ENCODE data around the gene SEZ6. TPM values are rescaled to one million over a fixed set of nuclear protein-coding genes. Genes with fewer than 3 reads are reported as not detected.
A peak's percentile ranks its signal among the peaks of the same experiment; 100 is the strongest.

Gene SEZ6
- total RNA-seq, 1 donor = not detected

GRCh38 chr17:28928061-28928460 lies 77.8 kb downstream of the SEZ6 start:
- TF ChIP-seq, protein P1, sequence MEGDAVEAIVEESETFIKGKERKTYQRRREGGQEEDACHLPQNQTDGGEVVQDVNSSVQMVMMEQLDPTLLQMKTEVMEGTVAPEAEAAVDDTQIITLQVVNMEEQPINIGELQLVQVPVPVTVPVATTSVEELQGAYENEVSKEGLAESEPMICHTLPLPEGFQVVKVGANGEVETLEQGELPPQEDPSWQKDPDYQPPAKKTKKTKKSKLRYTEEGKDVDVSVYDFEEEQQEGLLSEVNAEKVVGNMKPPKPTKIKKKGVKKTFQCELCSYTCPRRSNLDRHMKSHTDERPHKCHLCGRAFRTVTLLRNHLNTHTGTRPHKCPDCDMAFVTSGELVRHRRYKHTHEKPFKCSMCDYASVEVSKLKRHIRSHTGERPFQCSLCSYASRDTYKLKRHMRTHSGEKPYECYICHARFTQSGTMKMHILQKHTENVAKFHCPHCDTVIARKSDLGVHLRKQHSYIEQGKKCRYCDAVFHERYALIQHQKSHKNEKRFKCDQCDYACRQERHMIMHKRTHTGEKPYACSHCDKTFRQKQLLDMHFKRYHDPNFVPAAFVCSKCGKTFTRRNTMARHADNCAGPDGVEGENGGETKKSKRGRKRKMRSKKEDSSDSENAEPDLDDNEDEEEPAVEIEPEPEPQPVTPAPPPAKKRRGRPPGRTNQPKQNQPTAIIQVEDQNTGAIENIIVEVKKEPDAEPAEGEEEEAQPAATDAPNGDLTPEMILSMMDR (IDR thresholded peaks at IDR 0.05; ENCODE audit: insufficient read depth, low read depth, low read length) = no peak
- no peak overlapping the region for H3K4me3 ChIP-seq (ENCODE audit: low read depth, low read length)
- no peak for DNase-seq (ENCODE audit: low read depth)

DNA sequence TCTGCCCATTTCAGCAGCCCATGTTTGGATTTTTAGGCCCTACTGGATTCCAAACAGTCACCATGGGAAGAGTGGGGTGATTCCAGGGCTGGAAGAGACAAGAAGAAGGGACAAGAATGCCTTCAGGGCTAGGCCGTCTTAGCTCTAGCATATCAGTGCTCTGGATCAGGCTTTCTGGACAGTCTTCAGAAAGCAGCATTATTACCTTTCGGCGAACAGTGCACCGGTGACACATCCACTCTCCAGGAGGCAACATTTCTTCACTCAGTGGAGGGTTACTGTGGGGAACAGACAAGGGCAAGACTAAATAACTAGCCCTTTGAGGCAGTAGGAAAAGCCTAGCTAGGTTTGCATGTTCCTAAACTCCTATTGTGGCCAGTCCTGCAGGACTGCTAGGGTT lies 79.0 kb downstream of the SEZ6 start:
- TF ChIP-seq, protein P1 (IDR thresholded peaks at IDR 0.05; ENCODE audit: insufficient read depth, low read depth, low read length) = no peak
- H3K4me3 ChIP-seq (ENCODE audit: low read depth, low read length) = no peak overlapping the region
- DNase-seq (ENCODE audit: low read depth) = peak; percentile 60

DNA sequence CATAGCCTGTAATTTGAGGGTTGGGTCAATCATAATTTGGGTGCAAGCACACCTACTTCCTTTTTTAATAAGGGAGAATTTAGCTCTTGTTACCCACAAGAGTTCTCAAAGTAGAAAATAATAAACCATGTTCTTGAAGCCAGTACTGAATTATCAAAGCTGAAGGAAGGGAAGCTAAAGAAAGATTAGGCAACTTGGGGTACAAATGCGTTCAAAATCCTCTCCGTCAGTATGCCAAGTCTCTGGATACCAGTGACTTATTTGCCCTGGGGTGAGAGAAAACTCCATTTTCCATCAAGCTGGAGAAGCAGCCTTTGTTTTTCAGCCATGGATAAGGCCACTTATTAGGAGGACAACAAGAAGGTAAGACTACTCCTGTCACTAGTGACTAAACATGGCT lies 79.5 kb downstream of the SEZ6 start:
- TF ChIP-seq, protein P1 (IDR thresholded peaks at IDR 0.05; ENCODE audit: insufficient read depth, low read depth, low read length) = no peak
- DNase-seq (ENCODE audit: low read depth) = no peak
- no peak overlapping the region for H3K4me3 ChIP-seq (ENCODE audit: low read depth, low read length)

GRCh38 chr17:28925912-28926365 lies 79.9 kb downstream of the SEZ6 start:
- peak; percentile 95 for DNase-seq (ENCODE audit: low read depth)
- TF ChIP-seq, protein P1 (IDR thresholded peaks at IDR 0.05; ENCODE audit: insufficient read depth, low read depth, low read length) = no peak
- H3K4me3 ChIP-seq (ENCODE audit: low read depth, low read length) = no peak overlapping the region

DNA sequence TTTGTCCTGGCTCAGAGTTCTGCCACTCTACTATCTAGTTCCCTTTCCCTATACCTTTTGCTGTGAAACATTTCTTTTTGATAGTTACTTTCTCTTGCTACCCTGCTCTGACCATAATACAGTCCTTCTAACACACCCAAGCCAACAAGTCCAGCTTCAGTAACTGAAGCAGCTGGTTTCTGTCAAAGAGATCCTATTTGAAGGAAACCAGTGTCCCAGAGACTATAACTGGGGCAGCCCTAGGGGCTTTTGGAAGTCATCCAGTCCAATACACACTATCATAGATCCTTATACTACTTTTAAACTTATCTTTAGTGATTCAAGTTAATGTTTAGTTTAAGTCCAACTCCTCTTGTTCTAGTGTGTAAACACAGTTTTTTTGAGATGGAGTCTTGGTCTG lies 85.6 kb downstream of the SEZ6 start:
- DNase-seq (ENCODE audit: low read depth) = peak; percentile 50
- no peak overlapping the region for H3K4me3 ChIP-seq (ENCODE audit: low read depth, low read length)
- TF ChIP-seq, protein P1 (IDR thresholded peaks at IDR 0.05; ENCODE audit: insufficient read depth, low read depth, low read length) = no peak

DNA sequence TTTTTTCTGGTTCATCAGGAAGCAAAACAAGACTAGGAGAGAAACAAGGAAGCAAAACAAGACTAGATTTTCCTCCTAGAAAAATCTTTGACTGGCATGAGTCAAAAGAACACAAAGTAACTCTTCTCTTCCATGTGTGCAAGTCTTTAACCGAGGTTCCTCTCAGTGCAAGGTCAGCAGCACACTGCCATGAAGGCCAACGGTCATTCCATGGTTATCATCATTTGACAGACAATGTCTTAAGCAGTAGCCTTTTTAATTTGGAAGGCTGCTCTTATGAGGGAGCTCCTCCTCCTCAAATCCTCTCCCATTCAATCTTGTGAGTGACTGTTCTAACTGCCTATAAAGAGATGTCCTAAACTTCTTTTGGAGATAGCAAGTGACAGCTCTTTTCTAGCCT lies 87.5 kb downstream of the SEZ6 start:
- H3K4me3 ChIP-seq (ENCODE audit: low read depth, low read length) = no peak overlapping the region
- TF ChIP-seq, protein P1 (IDR thresholded peaks at IDR 0.05; ENCODE audit: insufficient read depth, low read depth, low read length) = no peak
- DNase-seq (ENCODE audit: low read depth) = no peak

GRCh38 chr17:28917465-28917864 lies 88.4 kb downstream of the SEZ6 start:
- TF ChIP-seq, protein P1 (IDR thresholded peaks at IDR 0.05; ENCODE audit: insufficient read depth, low read depth, low read length) = no peak
- H3K4me3 ChIP-seq (ENCODE audit: low read depth, low read length) = no peak overlapping the region
- DNase-seq (ENCODE audit: low read depth) = no peak

All from fibroblast of villous mesenchyme (primary cell).